GM21526 (cell line): ENCODE data around the gene SSU72.

ENCODE experiments used
- ATAC-seq: cut with Tn5 transposase; IDR thresholded peaks from one replicate; pipeline ENCODE4 v1.9.1; 2021; ENCODE audit warnings: moderate library complexity; ENCODE audit not compliant: unreplicated experiment, low FRiP score

Gene SSU72

GRCh38 chr1:1574721-1575537 lies at the start of gene SSU72:
SSU72 (minus strand) TSS chr1:1574863; CDS start chr1:1574557, 306 bp downstream.
- ATAC-seq, result peak; percentile 75

GRCh38 chr1:1623631-1624442 lies 49.2 kb upstream of the SSU72 start:
- ATAC-seq, result no peak

- no peak for ATAC-seq
These were observed 48.5 kb upstream of the SSU72 start for GRCh38 chr1:1623181-1623630.

GRCh38 chr1:1622788-1623094 lies 48.1 kb upstream of the SSU72 start:
- no peak for ATAC-seq

- ATAC-seq, result no peak
These were observed 47.5 kb upstream of the SSU72 start for GRCh38 chr1:1622010-1622787.

GRCh38 chr1:1621173-1622009 lies 46.7 kb upstream of the SSU72 start:
- ATAC-seq, result no peak

GRCh38 chr1:1620433-1621139 lies 45.9 kb upstream of the SSU72 start:
- ATAC-seq, result no peak

GRCh38 chr1:1619917-1620361 lies 45.3 kb upstream of the SSU72 start:
- no peak for ATAC-seq

GRCh38 chr1:1618396-1619068 lies 43.9 kb upstream of the SSU72 start:
- no peak for ATAC-seq

- ATAC-seq, result no peak
These were observed 43.3 kb upstream of the SSU72 start for GRCh38 chr1:1617925-1618324.

GRCh38 chr1:1617516-1617915 lies 42.9 kb upstream of the SSU72 start:
- ATAC-seq, result no peak

GRCh38 chr1:1616838-1617237 lies 42.2 kb upstream of the SSU72 start:
- no peak for ATAC-seq

- peak; percentile 9 for ATAC-seq
These were observed 41.6 kb upstream of the SSU72 start for GRCh38 chr1:1616045-1616790.

- ATAC-seq, result peak; percentile 77
These were observed 40.8 kb upstream of the SSU72 start, which contains the start of gene MIB2 for GRCh38 chr1:1615256-1616044. MIB2 (plus strand) TSS chr1:1615500; CDS start chr1:1623453, 7,953 bp downstream.

- no peak for ATAC-seq
These were observed 40.2 kb upstream of the SSU72 start for GRCh38 chr1:1614954-1615255.

GRCh38 chr1:1614204-1614953 lies 39.7 kb upstream of the SSU72 start:
- ATAC-seq, result no peak
